T-helper 22 cell (primary cell): ENCODE data around the gene RPAP2.
"Not testable (repeated sequence)": the region's sequence is repeated elsewhere in the genome, so short reads cannot be mapped to it uniquely, and the experiment has no call there.

Source experiments
- DNase-seq: peaks from one replicate; pipeline ENCODE4 v3.0.0-alpha.2; 2020; ENCODE audit warnings: low read depth

The RPAP2 gene

GRCh38 chr1:92376345-92376744 is 77.5 kb downstream of the RPAP2 start:
- DNase-seq = no peak

- not testable (repeated sequence) for DNase-seq
Measured at GRCh38 chr1:92377991-92378390, 79.1 kb downstream of the RPAP2 start.

- no peak for DNase-seq
Measured at GRCh38 chr1:92380867-92381266, 82.0 kb downstream of the RPAP2 start.

GRCh38 chr1:92393966-92394365 is 95.1 kb downstream of the RPAP2 start:
- not testable (repeated sequence) for DNase-seq

- no peak for DNase-seq
Measured at GRCh38 chr1:92398519-92398918, 99.7 kb downstream of the RPAP2 start.

GRCh38 chr1:92399076-92399475 is 100.2 kb downstream of the RPAP2 start:
- no peak for DNase-seq

- DNase-seq = no peak
Measured at GRCh38 chr1:92404661-92405060, 105.8 kb downstream of the RPAP2 start.

- DNase-seq = no peak
Measured at GRCh38 chr1:92408825-92409224, 110.0 kb downstream of the RPAP2 start.

- no peak for DNase-seq
Measured at GRCh38 chr1:92409946-92410549, 111.2 kb downstream of the RPAP2 start.

GRCh38 chr1:92410706-92411105 is 111.8 kb downstream of the RPAP2 start:
- DNase-seq = no peak

GRCh38 chr1:92411511-92411910 is 112.7 kb downstream of the RPAP2 start:
- no peak for DNase-seq

- no peak for DNase-seq
Measured at GRCh38 chr1:92419642-92420041, 120.8 kb downstream of the RPAP2 start.

- DNase-seq = no peak
Measured at GRCh38 chr1:92424381-92424780, 125.5 kb downstream of the RPAP2 start.

GRCh38 chr1:92425617-92426016 is 126.8 kb downstream of the RPAP2 start:
- no peak for DNase-seq

- no peak for DNase-seq
Measured at GRCh38 chr1:92430030-92430429, 131.2 kb downstream of the RPAP2 start.

- not testable (repeated sequence) for DNase-seq
Measured at GRCh38 chr1:92434572-92434971, 135.7 kb downstream of the RPAP2 start.

GRCh38 chr1:92439291-92439690 is 140.4 kb downstream of the RPAP2 start:
- DNase-seq = no peak

GRCh38 chr1:92441316-92441696 is 142.4 kb downstream of the RPAP2 start:
- DNase-seq = no peak

- DNase-seq = no peak
Measured at GRCh38 chr1:92441697-92442342, 143.0 kb downstream of the RPAP2 start.

GRCh38 chr1:92442351-92442750 is 143.5 kb downstream of the RPAP2 start:
- DNase-seq = no peak

GRCh38 chr1:92443893-92444292 is 145.0 kb downstream of the RPAP2 start:
- DNase-seq = no peak

- DNase-seq = no peak
Measured at GRCh38 chr1:92444351-92444750, 145.5 kb downstream of the RPAP2 start.

GRCh38 chr1:92445865-92446264 is 147.0 kb downstream of the RPAP2 start:
- no peak for DNase-seq

GRCh38 chr1:92446546-92446945 is 147.7 kb downstream of the RPAP2 start:
- no peak for DNase-seq
